Esophagus muscularis mucosa (tissue), 4 donors: ENCODE measurements around the gene B3GAT2. TPM values are rescaled to one million over a fixed set of nuclear protein-coding genes. Genes with fewer than 3 reads are reported as not detected.
"Not testable (repeated sequence)": the region's sequence is repeated elsewhere in the genome, so short reads cannot be mapped to it uniquely, and the experiment has no call there.

Experiments used
- DNase-seq: peaks from one replicate; pipeline ENCODE4 v3.0.0-alpha.2; 2017; ENCODE audit errors: extremely low spot score
- H3K27ac ChIP-seq, 4 donors: fragments of 200-600 bp; sonication (generic); replicated peaks in 1 of 4; 1 replicate in 3 of 4; 2 replicates in 1 of 4; pipeline ENCODE4 v1.5.1; 2016 to 2019; ENCODE audit warnings: mild to moderate bottlenecking in 1 of 4
- H3K27me3 ChIP-seq, 4 donors: fragments of 200-600 bp; sonication (generic); one replicate each; pipeline versions ENCODE4 v1.5.1 to v1.6.0; 2016 to 2019
- H3K36me3 ChIP-seq, 4 donors: fragments of 200-600 bp; sonication (generic); one replicate each; pipeline ENCODE4 v1.5.1; 2016 to 2019
- H3K4me1 ChIP-seq, 4 donors: fragments of 200-600 bp; sonication (generic); one replicate each; pipeline ENCODE4 v1.5.1; 2016 to 2019
- H3K4me3 ChIP-seq, 4 donors: fragments of 200-600 bp; sonication (generic); 1 replicate in 2 of 4; 2 replicates in 2 of 4; pipeline ENCODE4 v1.5.1; 2016 to 2019; ENCODE audit warnings: mild to moderate bottlenecking in 4 of 4, moderate library complexity in 1 of 4
- H3K9me3 ChIP-seq, 4 donors: fragments of 200-600 bp; sonication (generic); 1 replicate in 3 of 4; 2 replicates in 1 of 4; pipeline ENCODE4 v1.5.1; 2016 to 2019
- EP300 ChIP-seq: sonication (generic); formaldehyde crosslinking; IDR thresholded peaks from one replicate; pipeline ENCODE4 v1.6.1; 2017; ENCODE audit warnings: antibody characterized with exemption
- POLR2A ChIP-seq: fragments of 450-650 bp; IDR thresholded peaks from one replicate; pipeline ENCODE4 v1.6.1; 2017; ENCODE audit warnings: antibody characterized with exemption, moderate library complexity, mild to moderate bottlenecking, low read depth
- POLR2AphosphoS5 ChIP-seq, 2 donors: sonication (generic); formaldehyde crosslinking; IDR thresholded peaks; one replicate each; pipeline ENCODE4 v1.6.1; 2017; ENCODE audit warnings: antibody characterized with exemption in 2 of 2
- WGBS: methylation state at CpG from one replicate; pipeline ENCODE4 v1.1.5; 2018; 5-methylcytosine and 5-hydroxymethylcytosine counted together
- intact Hi-C: fragments of 100-400 bp; cut with DNase I; formaldehyde crosslinking; loops from one replicate; pipeline ENCODE4 v1.15.1; 2023
- total RNA-seq, 4 donors: library from RNA; depleted of rRNA; stranded (reverse); fragments of >200 nt; gene quantifications; one replicate each; pipeline versions ENCODE4 v1.1.0 to v1.2.1, GENCODE V29; 2016
- TF ChIP-seq, protein P1 (sequence below), 3 experiments: fragments of 200-600 bp in 2 of 3; fragments of 450-650 bp in 1 of 3; sonication (generic) in 2 of 3; IDR thresholded peaks; one replicate each; pipeline ENCODE4 v1.5.1; 2017 to 2019; ENCODE audit warnings: antibody characterized with exemption in 3 of 3, mild to moderate bottlenecking in 2 of 3, moderate library complexity in 1 of 3

Gene B3GAT2
- total RNA-seq, 4 donors from 2014 or later, result under 0.01 to 0.13 (median 0.11) TPM; not detected in 1

DNA sequence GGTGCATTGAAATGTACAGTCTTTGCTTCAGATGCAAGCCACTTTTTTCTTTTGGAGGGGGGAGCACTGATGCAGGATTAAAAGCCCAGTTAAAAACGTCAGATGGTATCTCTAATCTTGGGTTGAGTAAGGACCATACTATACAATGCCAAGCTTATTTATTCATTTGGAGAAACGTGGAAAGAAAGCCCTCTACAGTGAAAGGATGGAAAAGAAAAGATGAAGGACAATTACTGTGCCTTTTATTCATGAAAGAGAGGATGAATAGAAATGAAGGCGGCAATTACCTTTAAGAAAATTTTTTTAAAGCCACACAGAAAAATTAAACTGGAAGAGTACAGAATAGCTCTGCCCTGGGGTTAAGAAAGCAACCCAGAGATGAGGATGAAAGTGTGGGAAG, 2.7 kb downstream of the B3GAT2 start:
- WGBS, result 68% methylated on average over 3 of the region's 3 CpGs
- TF ChIP-seq, protein P1, sequence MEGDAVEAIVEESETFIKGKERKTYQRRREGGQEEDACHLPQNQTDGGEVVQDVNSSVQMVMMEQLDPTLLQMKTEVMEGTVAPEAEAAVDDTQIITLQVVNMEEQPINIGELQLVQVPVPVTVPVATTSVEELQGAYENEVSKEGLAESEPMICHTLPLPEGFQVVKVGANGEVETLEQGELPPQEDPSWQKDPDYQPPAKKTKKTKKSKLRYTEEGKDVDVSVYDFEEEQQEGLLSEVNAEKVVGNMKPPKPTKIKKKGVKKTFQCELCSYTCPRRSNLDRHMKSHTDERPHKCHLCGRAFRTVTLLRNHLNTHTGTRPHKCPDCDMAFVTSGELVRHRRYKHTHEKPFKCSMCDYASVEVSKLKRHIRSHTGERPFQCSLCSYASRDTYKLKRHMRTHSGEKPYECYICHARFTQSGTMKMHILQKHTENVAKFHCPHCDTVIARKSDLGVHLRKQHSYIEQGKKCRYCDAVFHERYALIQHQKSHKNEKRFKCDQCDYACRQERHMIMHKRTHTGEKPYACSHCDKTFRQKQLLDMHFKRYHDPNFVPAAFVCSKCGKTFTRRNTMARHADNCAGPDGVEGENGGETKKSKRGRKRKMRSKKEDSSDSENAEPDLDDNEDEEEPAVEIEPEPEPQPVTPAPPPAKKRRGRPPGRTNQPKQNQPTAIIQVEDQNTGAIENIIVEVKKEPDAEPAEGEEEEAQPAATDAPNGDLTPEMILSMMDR (IDR thresholded peaks at IDR 0.05), result no peak
- TF ChIP-seq POLR2A, result no peak
- TF ChIP-seq POLR2AphosphoS5 (IDR thresholded peaks at IDR 0.05), result no peak
- intact Hi-C loops, result no loop called here
- Histone ChIP-seq H3K9me3 (no peaks in the 10 kb centered on the region), H3K4me1 (peaks cover 23 to 28% (median 26%) of the 10 kb centered on the region in 4 donors), H3K4me3 (no peak overlapping the region), H3K36me3 (no peaks in the 10 kb centered on the region), H3K27me3 (peaks cover 0 to 44% (median 13%) of the 10 kb centered on the region in 4 donors), H3K27ac (no peak overlapping the region)
- DNase-seq, result no peak

DNA sequence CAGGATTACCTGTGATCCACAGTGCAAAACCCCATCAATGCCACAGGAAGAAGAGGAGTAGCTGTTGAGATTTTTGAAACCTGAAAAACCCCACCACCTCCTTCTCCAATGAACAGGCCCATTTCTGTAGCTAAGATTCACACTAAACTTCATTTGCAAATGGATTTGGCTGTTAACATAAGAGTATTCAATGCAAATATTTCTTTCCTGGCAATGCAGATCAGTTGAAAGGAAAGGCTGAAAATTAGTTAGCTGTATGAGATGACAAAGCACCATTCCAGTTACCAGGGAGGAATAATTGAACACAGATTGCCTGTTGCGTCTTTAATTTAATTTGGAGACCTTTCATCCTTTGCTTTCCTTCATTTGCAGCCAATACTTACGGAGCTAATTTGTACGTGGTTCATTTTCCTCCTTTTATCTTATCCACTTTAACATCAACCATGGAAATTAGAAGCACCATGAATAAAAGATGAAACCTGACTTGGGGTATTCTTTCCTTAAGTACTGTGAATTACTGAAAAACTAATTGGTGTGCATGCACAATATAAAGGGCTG, 4.2 kb downstream of the B3GAT2 start:
- Histone ChIP-seq H3K4me3 (no peak overlapping the region), H3K4me1 (peaks cover 23 to 28% (median 26%) of the 10 kb centered on the region in 4 donors), H3K36me3 (no peaks in the 10 kb centered on the region), H3K27ac (no peak overlapping the region), H3K27me3 (peaks cover 0 to 39% (median 13%) of the 10 kb centered on the region in 4 donors), H3K9me3 (no peaks in the 10 kb centered on the region)
- no peak for DNase-seq
- intact Hi-C loops, result no loop called here
- 76% methylated on average over 3 of the region's 3 CpGs for WGBS
- TF ChIP-seq, protein P1 (IDR thresholded peaks at IDR 0.05), result no peak
- TF ChIP-seq EP300 (no peak), POLR2A (no peak), POLR2AphosphoS5 (IDR thresholded peaks at IDR 0.05) (no peak)

DNA sequence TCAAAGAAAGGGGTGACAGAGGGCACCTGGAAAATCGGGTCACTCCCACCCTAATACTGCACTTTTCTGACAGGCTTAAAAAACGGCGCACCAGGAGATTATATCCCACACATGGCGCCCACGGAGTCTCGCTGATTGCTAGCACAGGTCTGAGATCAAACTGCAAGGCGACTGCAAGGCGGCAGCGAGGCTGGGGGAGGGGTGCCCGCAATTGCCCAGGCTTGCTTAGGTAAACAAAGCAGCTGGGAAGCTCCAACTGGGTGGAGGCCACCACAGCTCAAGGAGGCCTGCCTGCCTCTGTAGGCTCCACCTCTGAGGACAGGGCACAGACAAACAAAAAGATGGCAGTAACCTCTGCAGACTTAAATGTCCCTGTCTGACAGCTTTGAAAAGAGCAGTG, 12.5 kb downstream of the B3GAT2 start:
- H3K4me3 ChIP-seq, intact Hi-C loops, H3K27me3 ChIP-seq, DNase-seq, H3K36me3 ChIP-seq, H3K9me3 ChIP-seq, H3K4me1 ChIP-seq, H3K27ac ChIP-seq: not testable (repeated sequence)
- 78% methylated on average over 3 of the region's 10 CpGs for WGBS

DNA sequence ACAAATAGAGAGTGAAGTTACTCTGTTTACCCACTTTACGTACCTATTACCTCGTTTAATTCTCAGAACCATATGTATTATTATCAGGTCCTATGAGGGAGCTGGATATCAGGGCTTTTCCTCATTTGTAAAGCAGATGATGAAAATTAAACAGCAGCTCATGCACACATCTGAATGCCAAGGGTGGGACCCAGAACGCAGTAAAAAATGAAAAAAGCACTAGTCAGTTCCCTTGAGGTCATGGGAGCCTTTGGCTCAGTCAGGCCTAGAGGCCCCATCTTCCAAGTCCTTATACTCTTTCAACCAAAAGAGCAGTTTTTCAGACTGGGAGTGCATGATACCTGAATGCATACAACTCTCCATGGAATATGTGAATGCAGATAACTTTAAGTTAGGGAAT, 23.0 kb downstream of the B3GAT2 start:
- 89% methylated on average over 3 of the region's 3 CpGs for WGBS
- Histone ChIP-seq H3K9me3 (no peaks in the 10 kb centered on the region), H3K27me3 (no peaks in the 10 kb centered on the region), H3K36me3 (no peaks in the 10 kb centered on the region), H3K4me1 (no peaks in the 10 kb centered on the region), H3K4me3 (no peak overlapping the region), H3K27ac (no peak overlapping the region)
- no peak for DNase-seq
- intact Hi-C loops, result no loop called here
- TF ChIP-seq POLR2AphosphoS5 (IDR thresholded peaks at IDR 0.05) (no peak), POLR2A (no peak), EP300 (no peak)
- TF ChIP-seq, protein P1 (IDR thresholded peaks at IDR 0.05), result no peak

DNA sequence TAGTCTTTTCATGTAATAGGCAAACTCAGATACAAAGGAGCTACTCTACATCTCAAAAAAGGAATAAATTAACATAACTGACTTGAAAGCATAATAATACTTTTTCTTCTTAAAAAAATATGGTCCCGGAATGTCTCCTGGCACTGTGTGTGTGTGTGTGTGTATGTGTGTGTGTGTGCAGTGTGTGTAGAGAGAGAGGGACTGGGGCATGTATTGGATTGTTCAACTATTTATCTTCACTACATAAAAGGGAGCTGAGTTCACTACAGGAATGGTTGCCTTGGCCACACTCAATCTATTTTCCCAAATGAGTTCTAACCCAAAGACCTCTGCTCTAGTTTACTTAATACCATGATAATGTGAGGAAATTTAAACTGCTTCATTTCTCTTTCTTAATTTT, 51.1 kb downstream of the B3GAT2 start:
- Histone ChIP-seq H3K4me3 (no peak overlapping the region), H3K36me3 (no peaks in the 10 kb centered on the region), H3K27me3 (no peaks in the 10 kb centered on the region), H3K27ac (no peak overlapping the region), H3K9me3 (no peaks in the 10 kb centered on the region), H3K4me1 (no peaks in the 10 kb centered on the region)
- 79% methylated on average over 1 of the region's 1 CpG for WGBS
- DNase-seq, result no peak
- intact Hi-C loops, result no loop called here
- TF ChIP-seq EP300 (no peak), POLR2A (no peak), POLR2AphosphoS5 (IDR thresholded peaks at IDR 0.05) (no peak)
- TF ChIP-seq, protein P1 (IDR thresholded peaks at IDR 0.05), result no peak
